GM20000 (cell line): Measurements from ENCODE around the gene CTNNA2.

Source experiments
- DNase-seq: peaks from one replicate; pipeline ENCODE4 v3.0.0; 2012; ENCODE audit warnings: low spot score
- TF ChIP-seq, protein P1 (sequence below): IDR thresholded peaks from 2 replicates; pipeline ENCODE4 v1.5.1; 2012; ENCODE audit warnings: mild to moderate bottlenecking, control low read depth; ENCODE audit errors: extremely low read depth, missing control alignments

The CTNNA2 gene

DNA sequence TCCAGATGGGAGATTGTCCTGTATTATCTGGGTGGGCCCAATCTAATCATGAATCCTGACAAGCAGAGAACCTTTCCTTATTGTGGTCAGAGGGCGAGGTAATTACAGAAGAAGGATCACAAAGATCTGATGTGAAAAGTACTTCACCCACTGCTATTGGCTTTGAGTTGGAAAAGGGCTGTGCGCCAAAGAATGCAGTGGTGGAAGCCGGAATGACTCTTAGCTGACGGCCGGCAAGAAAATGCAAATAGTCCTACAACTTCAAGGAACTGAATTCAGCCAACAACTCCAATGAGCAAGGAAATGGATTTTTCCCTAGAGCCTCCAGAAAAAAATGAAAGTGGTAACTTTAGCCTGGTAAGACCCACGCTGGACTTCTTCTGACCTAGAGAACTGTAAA lies 67.3 kb downstream of the CTNNA2 start:
- TF ChIP-seq, protein P1, sequence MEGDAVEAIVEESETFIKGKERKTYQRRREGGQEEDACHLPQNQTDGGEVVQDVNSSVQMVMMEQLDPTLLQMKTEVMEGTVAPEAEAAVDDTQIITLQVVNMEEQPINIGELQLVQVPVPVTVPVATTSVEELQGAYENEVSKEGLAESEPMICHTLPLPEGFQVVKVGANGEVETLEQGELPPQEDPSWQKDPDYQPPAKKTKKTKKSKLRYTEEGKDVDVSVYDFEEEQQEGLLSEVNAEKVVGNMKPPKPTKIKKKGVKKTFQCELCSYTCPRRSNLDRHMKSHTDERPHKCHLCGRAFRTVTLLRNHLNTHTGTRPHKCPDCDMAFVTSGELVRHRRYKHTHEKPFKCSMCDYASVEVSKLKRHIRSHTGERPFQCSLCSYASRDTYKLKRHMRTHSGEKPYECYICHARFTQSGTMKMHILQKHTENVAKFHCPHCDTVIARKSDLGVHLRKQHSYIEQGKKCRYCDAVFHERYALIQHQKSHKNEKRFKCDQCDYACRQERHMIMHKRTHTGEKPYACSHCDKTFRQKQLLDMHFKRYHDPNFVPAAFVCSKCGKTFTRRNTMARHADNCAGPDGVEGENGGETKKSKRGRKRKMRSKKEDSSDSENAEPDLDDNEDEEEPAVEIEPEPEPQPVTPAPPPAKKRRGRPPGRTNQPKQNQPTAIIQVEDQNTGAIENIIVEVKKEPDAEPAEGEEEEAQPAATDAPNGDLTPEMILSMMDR = no peak
- no peak for DNase-seq

DNA sequence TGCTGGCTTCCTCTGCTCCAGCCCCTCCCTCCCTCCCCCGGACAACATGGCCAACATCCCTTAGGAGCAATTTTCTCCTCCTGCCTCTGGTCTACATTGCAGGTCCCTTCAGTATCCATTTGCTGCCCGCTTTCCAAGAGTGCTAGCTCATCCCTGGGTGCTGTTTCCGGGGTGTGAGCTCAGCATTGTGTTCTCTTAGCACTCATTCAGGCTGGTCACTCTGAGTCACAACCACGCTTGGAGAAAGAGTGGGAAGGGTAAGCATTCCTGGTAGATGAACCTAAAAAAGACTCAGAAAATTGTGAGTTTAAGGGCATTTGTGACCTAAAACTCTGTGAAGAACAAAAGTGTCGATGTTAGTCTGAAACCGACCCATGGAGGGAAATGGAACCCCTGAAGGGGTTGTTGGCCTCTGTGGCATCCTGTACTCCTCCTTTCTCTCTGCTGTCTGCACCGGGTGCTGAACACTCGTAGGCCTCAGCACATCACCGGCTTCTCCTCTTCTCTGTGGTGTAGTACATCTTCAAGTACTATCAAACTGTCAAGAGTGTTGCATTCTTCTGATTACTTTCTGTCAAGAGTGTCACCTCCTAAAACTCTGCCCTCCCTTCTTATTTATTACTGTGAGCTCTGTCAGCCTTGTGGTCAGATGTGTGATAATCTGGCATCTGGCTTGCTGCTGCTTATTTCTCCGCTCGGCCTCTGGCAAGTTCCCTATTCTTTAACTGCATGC lies 73.0 kb downstream of the CTNNA2 start:
- DNase-seq = no peak
- TF ChIP-seq, protein P1 = no peak

GRCh38 chr2:79591281-79591680 lies 78.4 kb downstream of the CTNNA2 start:
- DNase-seq = no peak
- TF ChIP-seq, protein P1 = no peak

- DNase-seq = no peak
- TF ChIP-seq, protein P1 = no peak
Observed at GRCh38 chr2:79593237-79593867, 80.5 kb downstream of the CTNNA2 start.

DNA sequence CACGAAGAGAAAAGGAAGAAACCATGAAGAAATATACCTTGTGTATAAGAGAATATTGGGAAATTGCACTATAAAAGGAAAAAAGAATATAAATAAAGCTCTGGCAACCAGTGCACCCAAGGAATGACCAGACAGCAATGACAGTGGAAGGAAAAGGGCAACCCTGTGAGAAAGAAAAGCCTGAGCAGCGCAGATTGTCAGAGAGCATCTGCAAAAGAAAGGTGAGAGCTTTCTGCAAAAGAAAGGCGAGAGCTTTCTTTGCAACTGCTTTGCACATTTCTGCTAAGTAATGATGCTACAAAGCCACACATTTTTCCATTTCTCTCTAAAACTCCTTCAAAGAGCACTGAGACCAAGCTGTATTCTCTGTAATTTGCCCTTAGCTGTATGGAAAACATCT lies 83.6 kb downstream of the CTNNA2 start:
- TF ChIP-seq, protein P1 = no peak

DNA sequence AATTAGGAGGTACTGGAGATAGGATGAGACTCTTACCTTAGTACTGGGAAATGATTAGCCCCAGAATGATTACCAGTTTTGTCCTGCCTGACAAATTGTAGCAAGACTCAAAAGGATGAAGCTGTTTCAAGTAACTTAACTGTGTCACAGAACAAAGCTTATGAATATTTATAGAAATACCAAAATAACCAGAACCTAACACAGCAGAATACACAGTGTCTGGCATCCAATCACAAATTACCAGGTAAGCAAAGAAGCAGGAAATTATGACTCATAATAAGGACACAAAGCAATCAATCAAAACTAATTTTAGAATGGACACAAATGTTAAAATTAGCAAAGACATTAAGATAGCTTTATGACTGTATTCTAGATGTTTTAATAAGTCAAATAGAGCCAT lies 91.9 kb downstream of the CTNNA2 start:
- TF ChIP-seq, protein P1 = no peak
- DNase-seq = no peak

More for the DNA sequence above, 83.6 kb downstream of the CTNNA2 start:
- DNase-seq = no peak

- DNase-seq = no peak
- TF ChIP-seq, protein P1 = no peak
Observed at GRCh38 chr2:79611448-79612016, 98.7 kb downstream of the CTNNA2 start.
